ENCODE measurements around the gene EGFR.

DNA sequence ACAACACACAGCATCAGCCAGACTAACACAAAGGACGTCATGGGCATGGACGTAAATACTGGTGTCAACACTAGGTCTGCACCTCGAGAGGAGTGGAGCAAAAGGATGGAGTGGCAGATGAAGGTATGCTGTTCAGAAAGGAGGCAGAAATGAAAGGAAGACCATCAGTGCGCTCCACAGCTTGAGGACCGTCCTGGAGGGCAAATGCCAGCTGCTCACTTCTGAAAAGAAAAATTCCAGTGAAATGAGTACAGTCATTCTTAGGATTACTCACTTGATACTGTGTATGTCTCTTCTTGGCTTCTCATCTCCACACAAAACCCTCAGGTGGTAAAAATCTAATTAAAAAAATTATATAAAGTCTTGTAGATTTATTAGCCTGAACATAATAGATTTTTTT is 44.8 kb downstream of the EGFR start:
- TF ChIP-seq, protein P1, sequence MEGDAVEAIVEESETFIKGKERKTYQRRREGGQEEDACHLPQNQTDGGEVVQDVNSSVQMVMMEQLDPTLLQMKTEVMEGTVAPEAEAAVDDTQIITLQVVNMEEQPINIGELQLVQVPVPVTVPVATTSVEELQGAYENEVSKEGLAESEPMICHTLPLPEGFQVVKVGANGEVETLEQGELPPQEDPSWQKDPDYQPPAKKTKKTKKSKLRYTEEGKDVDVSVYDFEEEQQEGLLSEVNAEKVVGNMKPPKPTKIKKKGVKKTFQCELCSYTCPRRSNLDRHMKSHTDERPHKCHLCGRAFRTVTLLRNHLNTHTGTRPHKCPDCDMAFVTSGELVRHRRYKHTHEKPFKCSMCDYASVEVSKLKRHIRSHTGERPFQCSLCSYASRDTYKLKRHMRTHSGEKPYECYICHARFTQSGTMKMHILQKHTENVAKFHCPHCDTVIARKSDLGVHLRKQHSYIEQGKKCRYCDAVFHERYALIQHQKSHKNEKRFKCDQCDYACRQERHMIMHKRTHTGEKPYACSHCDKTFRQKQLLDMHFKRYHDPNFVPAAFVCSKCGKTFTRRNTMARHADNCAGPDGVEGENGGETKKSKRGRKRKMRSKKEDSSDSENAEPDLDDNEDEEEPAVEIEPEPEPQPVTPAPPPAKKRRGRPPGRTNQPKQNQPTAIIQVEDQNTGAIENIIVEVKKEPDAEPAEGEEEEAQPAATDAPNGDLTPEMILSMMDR (IDR thresholded peaks at IDR 0.05): no peak
- TF ChIP-seq POLR2A (IDR thresholded peaks at IDR 0.05): no peak

All from heart left ventricle (tissue), 13 donors.